NT2/D1 (cell line): ENCODE data around the gene BUD13.

Experiments
- DNase-seq: peaks from one replicate; pipeline ENCODE4 v3.0.0-alpha.2; 2011; ENCODE audit warnings: low read depth, low spot score
- H3K27me3 ChIP-seq: 2 replicates; pipeline ENCODE4 v1.6.0; 2011; ENCODE audit warnings: mild to moderate bottlenecking; ENCODE audit not compliant: insufficient read length, insufficient read depth
- H3K36me3 ChIP-seq: 2 replicates; pipeline ENCODE4 v1.6.1; 2011; ENCODE audit warnings: mild to moderate bottlenecking, low read length, mixed read lengths; ENCODE audit not compliant: insufficient read depth, insufficient read length
- H3K4me1 ChIP-seq: 2 replicates; pipeline ENCODE4 v1.5.1; 2011; ENCODE audit not compliant: insufficient read depth, insufficient read length
- H3K4me3 ChIP-seq: 2 replicates; pipeline ENCODE4 v1.5.1; 2011; ENCODE audit warnings: low read depth; ENCODE audit not compliant: insufficient read length
- H3K9ac ChIP-seq: 2 replicates; pipeline ENCODE4 v1.6.0; 2011; ENCODE audit warnings: low read depth; ENCODE audit not compliant: insufficient read length
- H3K9me3 ChIP-seq: 2 replicates; pipeline ENCODE4 v1.5.1; 2011; ENCODE audit warnings: mild to moderate bottlenecking, low read length; ENCODE audit not compliant: insufficient read depth
- SUZ12 ChIP-seq: IDR thresholded peaks from 2 replicates; pipeline ENCODE4 v1.6.1; 2011; ENCODE audit not compliant: insufficient read length, insufficient read depth; ENCODE audit errors: extremely low read depth
- YY1 ChIP-seq: IDR thresholded peaks from 2 replicates; pipeline ENCODE4 v1.6.1; 2011; ENCODE audit not compliant: insufficient read length, insufficient read depth
- ZNF274 ChIP-seq: IDR thresholded peaks from 2 replicates; pipeline ENCODE4 v1.6.1; 2011; ENCODE audit warnings: mild to moderate bottlenecking, low read depth, low read length

Gene BUD13

GRCh38 chr11:116772443-116773202 is at the start of gene BUD13:
Gene BUD13 (minus strand): TSS chr11:116772987. CDS start chr11:116772964, 23 bp downstream.
- TF ChIP-seq YY1 (peak; percentile 59), ZNF274 (no peak)
- Histone ChIP-seq H3K9ac (peak within 1 kb of the TSS; percentile 90), H3K36me3 (peaks cover 28% of the 10 kb centered on the region), H3K27me3 (no peaks in the 10 kb centered on the region), H3K4me3 (peak within 1 kb of the TSS; percentile 80), H3K9me3 (no peaks in the 10 kb centered on the region), H3K4me1 (no peaks in the 10 kb centered on the region)
- DNase-seq = peak; percentile 84

- TF ChIP-seq YY1 (no peak), ZNF274 (no peak), SUZ12 (no peak)
- no peak for DNase-seq
- no peak overlapping the region for H3K9ac ChIP-seq
- H3K27me3 ChIP-seq = peaks cover 11% of the 10 kb centered on the region
- peaks cover 12% of the 10 kb centered on the region for H3K4me1 ChIP-seq
- no peaks in the 10 kb centered on the region for H3K9me3 ChIP-seq
- no peak overlapping the region for H3K4me3 ChIP-seq
- H3K36me3 ChIP-seq = no peaks in the 10 kb centered on the region
Observed at GRCh38 chr11:116822575-116822974, 49.8 kb upstream of the BUD13 start.

DNA sequence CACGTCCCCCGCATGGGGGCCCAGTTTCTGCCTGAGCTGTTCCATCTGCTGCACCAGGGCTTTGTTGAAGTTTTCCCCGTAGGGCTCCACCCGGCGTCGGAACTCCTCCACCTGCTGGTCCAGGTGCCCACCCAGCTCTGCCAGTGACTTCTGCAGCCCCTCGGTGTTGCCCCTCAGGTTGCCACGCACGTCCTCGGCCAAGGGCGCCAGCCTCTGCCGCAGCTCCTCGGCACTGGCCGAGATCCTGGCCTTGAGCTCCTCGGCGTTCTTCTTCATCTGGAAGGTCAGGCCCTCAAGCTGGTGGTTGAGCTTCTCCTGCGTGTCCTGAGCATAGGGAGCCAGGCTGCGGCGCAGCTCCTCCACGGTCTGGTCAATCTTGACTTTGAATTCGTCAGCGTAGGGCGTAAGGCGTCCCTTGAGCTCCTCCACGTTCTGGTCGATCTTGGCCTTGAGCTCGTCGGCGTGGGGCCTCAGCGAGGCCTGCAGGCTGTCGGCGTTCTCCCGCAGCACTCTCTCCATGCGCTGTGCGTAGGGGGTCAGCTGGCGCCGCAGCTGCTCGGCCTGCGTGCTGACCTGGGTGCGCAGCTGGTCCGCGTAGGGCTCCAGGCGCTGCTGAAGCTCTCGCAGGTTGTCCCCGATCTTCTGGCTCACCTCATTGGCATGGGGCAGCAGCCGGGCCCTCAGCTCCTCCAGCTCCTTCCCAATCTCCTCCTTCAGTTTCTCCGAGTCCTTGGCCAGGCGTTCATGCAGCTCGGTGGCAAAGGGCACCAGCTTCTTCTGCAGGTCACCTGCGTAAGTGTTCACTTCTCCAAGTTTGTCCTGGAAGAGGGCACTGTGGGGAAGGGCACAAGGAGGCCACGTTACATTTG is 48.5 kb upstream of the BUD13 start:
- TF ChIP-seq ZNF274 = no peak
- TF ChIP-seq YY1 = no peak
- TF ChIP-seq SUZ12 = no peak
- DNase-seq = no peak
- H3K27me3 ChIP-seq = peaks cover 10% of the 10 kb centered on the region
- peaks cover 5% of the 10 kb centered on the region for H3K4me1 ChIP-seq
- H3K36me3 ChIP-seq = no peaks in the 10 kb centered on the region
- H3K9me3 ChIP-seq = no peaks in the 10 kb centered on the region
- H3K4me3 ChIP-seq = no peak overlapping the region
- no peak overlapping the region for H3K9ac ChIP-seq

DNA sequence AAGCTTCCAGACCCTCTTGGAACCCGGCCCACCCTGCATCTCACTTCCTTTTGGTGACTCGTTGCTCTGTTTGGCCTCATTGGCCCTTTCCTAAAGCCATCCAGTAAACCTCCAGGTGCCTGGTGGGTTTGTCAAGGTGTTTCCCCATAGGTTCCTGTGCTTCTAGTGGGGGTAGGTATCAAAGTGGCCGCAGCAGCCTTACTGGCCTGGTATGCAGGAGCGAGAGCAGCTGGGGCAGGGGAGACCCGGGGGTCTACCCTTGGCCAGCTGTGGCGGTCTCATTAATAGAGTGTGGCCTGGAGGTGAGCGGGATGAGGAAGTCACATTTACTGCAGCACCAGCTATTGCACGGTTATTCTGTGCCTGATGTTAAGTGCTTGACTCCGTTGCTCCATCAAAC is 46.3 kb upstream of the BUD13 start:
- no peaks in the 10 kb centered on the region for H3K36me3 ChIP-seq
- no peaks in the 10 kb centered on the region for H3K9me3 ChIP-seq
- H3K4me3 ChIP-seq = no peak overlapping the region
- peaks cover 5% of the 10 kb centered on the region for H3K4me1 ChIP-seq
- no peak overlapping the region for H3K9ac ChIP-seq
- TF ChIP-seq ZNF274 (no peak), SUZ12 (no peak), YY1 (no peak)
- H3K27me3 ChIP-seq = no peaks in the 10 kb centered on the region
- no peak for DNase-seq

DNA sequence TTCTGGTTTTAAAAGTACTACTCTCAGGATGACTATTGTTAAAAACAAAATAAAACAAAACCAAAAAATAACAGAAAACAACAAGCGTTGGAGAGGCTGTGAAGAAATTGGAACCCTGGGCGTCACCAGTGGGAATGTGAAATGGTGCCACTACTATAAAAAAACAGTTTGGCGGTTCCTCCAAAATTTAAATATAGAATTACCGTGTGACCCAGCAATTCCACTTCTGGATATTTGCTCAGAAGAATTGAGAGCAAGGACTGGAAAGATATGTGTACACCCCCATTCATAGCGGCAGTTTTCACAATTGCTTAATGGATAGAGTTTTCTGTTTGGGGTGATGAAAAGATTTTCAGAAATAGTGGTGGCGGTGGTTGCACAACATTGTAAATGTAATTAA is 41.7 kb upstream of the BUD13 start:
- no peaks in the 10 kb centered on the region for H3K36me3 ChIP-seq
- no peak for TF ChIP-seq ZNF274
- no peak for TF ChIP-seq YY1
- TF ChIP-seq SUZ12 = no peak
- no peaks in the 10 kb centered on the region for H3K4me1 ChIP-seq
- H3K4me3 ChIP-seq = no peak overlapping the region
- no peaks in the 10 kb centered on the region for H3K9me3 ChIP-seq
- no peak overlapping the region for H3K9ac ChIP-seq
- no peaks in the 10 kb centered on the region for H3K27me3 ChIP-seq
- DNase-seq = no peak

DNA sequence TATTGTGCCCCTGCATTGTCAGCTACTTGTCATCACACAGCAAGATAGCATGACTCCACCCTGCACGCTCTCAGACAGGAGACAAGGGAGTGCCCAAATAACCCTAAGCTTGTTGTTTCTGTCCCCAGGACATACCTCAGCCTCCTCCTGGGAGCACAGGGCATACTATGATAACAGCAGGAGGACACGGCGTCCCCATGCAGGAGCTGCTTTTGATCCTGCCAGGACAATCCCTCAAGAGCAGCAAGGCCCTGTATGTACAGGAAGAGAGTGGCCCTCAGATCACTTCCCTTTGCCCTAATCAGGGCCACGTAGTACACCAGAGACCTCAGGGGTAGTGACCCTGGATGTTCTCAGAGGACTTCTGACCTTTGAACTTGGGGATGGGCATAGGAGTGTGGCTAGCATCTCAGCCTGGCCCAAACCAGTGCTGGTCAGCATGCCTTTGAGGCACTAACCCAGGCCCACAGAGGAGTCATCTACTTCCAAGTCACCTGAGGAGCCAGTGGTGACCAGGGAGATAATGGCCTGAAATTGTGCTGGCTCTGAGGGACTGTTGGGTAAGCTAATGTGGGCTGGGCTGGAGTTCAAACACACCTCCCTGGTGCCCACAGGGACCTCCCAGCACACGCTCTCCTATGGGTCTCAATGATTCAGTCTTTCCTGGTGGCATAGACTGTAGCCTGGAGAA is 41.1 kb upstream of the BUD13 start:
- Histone ChIP-seq H3K27me3 (no peaks in the 10 kb centered on the region), H3K36me3 (no peaks in the 10 kb centered on the region), H3K4me3 (no peak overlapping the region), H3K9ac (no peak overlapping the region), H3K4me1 (no peaks in the 10 kb centered on the region), H3K9me3 (no peaks in the 10 kb centered on the region)
- DNase-seq = no peak
- TF ChIP-seq ZNF274 (no peak), YY1 (no peak), SUZ12 (no peak)

DNA sequence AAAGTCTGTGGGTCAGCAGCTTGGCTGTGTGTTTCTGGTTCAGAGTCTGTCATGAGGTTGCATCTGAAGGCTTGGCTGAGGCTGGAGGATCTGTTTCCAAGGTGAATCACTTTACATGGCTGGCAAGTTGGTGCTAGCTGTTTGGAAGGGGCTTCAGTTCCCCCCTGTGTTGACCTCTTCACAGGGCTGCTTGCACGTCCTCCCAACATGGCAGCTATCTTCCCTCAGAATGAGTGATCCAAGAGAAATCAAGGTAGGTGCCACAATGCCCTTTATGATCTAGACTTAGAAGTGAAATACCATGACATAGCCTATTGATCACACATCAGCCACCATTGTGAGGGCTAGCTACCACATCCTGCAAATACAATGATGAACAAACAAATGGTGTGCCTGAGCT is 40.4 kb upstream of the BUD13 start:
- H3K27me3 ChIP-seq = no peaks in the 10 kb centered on the region
- TF ChIP-seq ZNF274 (no peak), YY1 (no peak), SUZ12 (no peak)
- no peak for DNase-seq

More for the DNA sequence above, 40.4 kb upstream of the BUD13 start:
- H3K9ac ChIP-seq = no peak overlapping the region
- no peaks in the 10 kb centered on the region for H3K4me1 ChIP-seq
- H3K36me3 ChIP-seq = no peaks in the 10 kb centered on the region
- H3K4me3 ChIP-seq = no peak overlapping the region
- no peaks in the 10 kb centered on the region for H3K9me3 ChIP-seq
